GM11168 (cell line): ENCODE data around the gene CDPF1.
"Not testable (repeated sequence)": the region's sequence is repeated elsewhere in the genome, so short reads cannot be mapped to it uniquely, and the experiment has no call there.

Experiments used
- in situ Hi-C: fragments of 300-500 bp; cut with MboI; formaldehyde crosslinking; loops from one replicate; pipeline ENCODE4 v1.12.0; 2022; ENCODE audit warnings: low sequenced_read_pairs; ENCODE audit not compliant: unreplicated experiment

Gene CDPF1

GRCh38 chr22:46286006-46286405 lies 35.9 kb upstream of the CDPF1 start:
- in situ Hi-C loops, result no loop called here

- in situ Hi-C loops, result no loop called here
Measured at GRCh38 chr22:46281866-46282678, 32.0 kb upstream of the CDPF1 start.

GRCh38 chr22:46280999-46281623 lies 31.0 kb upstream of the CDPF1 start:
- in situ Hi-C loops, result no loop called here

- in situ Hi-C loops, result no loop called here
Measured at GRCh38 chr22:46280063-46280817, 30.1 kb upstream of the CDPF1 start.

GRCh38 chr22:46278656-46279645 lies 28.9 kb upstream of the CDPF1 start:
- in situ Hi-C loops, result no loop called here

GRCh38 chr22:46276563-46276962 lies 26.5 kb upstream of the CDPF1 start:
- in situ Hi-C loops, result no loop called here

- in situ Hi-C loops, result no loop called here
Measured at GRCh38 chr22:46275455-46276122, 25.5 kb upstream of the CDPF1 start.

- in situ Hi-C loops, result no loop called here
Measured at GRCh38 chr22:46274381-46274780, 24.3 kb upstream of the CDPF1 start.

GRCh38 chr22:46273432-46274148 lies 23.5 kb upstream of the CDPF1 start:
- in situ Hi-C loops, result no loop called here

GRCh38 chr22:46272762-46273431 lies 22.8 kb upstream of the CDPF1 start:
- in situ Hi-C loops, result no loop called here

- in situ Hi-C loops, result no loop called here
Measured at GRCh38 chr22:46272196-46272595, 22.1 kb upstream of the CDPF1 start.

- in situ Hi-C loops, result no loop called here
Measured at GRCh38 chr22:46269564-46269963, 19.5 kb upstream of the CDPF1 start.

- in situ Hi-C loops, result no loop called here
Measured at GRCh38 chr22:46267431-46268279, 17.6 kb upstream of the CDPF1 start, which contains the start of gene TTC38. TTC38 (plus strand) TSS chr22:46268008; CDS start chr22:46268040, 32 bp downstream.

- in situ Hi-C loops, result not testable (repeated sequence)
Measured at GRCh38 chr22:46265627-46266026, 15.5 kb upstream of the CDPF1 start.

GRCh38 chr22:46264520-46264919 lies 14.4 kb upstream of the CDPF1 start:
- in situ Hi-C loops, result not testable (repeated sequence)

- in situ Hi-C loops, result no loop called here
Measured at GRCh38 chr22:46263216-46263590, 13.1 kb upstream of the CDPF1 start, which contains the start of gene PKDREJ. PKDREJ (minus strand) TSS chr22:46263343; CDS start chr22:46263322, 21 bp downstream.
